Measurements from ENCODE around the gene ARNT2.

ARNT2 gene

DNA sequence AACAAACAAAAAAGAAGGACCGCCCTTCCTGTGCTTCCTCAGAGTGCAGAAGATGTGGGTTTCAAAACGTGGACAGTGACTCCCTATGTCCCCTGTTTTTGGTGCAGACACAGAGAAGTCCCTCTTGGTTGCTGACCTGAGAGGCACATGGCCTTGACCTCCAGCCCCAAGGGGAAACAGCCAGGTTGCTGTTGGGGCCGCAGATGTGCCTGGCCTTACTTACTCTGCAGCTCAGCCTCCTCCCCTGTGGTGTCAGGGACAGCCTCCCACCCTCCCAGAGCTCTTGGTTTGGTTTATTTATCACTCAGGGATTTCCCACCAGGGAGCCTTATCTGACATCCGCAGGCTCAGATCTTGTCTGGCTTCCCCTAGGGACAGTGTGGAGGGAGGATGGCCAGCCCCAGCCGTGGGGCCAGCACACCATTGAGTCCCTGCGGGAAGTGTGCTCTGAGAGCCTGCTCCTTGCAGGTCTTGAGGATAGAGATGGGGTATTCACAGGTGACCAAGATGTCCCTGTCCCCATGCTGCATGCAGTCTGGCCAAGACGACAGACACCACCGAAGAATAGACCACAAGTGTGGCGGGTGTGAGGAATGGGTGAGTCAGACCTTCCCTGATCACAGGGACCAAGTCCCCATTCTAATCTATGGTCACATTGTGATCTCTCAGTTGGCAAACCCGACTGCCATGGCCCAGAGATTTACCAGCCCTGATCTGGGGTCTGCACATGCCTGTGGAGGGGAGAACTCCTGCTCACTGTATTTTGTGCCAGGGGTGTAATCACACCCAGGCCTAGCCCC is 156.6 kb downstream of the ARNT2 start:
- DNase-seq = no peak

DNA sequence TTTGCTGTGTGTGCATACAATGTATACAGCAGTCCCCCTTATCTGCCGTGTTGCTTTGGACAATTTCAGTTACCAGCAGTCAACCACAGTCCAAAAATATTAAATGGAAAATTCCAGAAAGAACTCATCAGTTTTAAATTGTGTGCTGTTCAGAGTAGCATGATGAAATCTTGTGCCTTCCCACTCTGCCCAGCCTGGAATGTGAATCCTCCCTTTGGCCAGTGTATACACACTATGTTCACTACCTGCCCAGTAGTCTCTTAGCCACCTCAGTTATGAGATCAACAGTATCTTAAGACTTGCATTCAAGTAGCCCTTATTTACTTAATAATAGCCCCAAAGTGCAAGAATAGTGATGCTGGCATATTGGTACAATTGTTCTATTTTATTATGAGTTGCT is 157.3 kb downstream of the ARNT2 start:
- DNase-seq = no peak

DNA sequence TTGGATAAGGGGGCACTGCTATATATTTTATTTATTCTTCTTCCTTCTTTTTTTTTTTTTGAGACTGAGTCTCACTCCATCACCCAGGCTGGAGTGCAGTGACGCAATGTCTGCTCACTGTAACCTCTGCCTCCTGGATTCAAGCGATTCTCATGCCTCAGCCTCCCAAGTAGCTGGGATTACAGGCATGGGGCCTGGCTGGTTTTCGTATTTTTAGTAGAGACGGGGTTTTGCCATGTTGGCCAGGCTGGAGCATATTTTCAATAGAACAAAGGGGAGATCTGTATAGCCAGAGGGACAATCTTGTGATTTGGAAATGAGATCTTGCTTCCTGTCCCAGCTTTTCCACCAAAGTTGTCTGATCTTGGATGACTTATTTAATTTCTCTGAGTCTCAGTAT is 157.9 kb downstream of the ARNT2 start:
- DNase-seq = no peak

DNA sequence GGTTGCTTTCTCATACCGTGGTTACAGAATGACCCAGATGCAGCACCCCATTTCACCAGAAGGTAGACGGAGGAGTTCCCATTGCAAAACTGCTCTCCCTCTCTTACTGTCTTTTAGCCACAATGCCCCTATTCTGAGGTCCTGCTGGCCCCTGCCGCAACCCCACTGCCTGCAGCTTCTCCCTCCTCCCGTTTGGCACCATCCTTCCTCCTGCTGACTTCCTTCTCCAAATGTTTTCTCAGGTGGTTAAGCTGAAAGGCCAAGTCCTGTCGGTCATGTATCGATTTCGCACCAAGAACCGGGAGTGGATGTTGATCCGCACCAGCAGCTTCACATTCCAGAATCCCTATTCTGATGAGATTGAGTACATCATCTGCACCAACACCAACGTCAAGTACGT is 158.7 kb downstream of the ARNT2 start:
- DNase-seq = no peak

DNA sequence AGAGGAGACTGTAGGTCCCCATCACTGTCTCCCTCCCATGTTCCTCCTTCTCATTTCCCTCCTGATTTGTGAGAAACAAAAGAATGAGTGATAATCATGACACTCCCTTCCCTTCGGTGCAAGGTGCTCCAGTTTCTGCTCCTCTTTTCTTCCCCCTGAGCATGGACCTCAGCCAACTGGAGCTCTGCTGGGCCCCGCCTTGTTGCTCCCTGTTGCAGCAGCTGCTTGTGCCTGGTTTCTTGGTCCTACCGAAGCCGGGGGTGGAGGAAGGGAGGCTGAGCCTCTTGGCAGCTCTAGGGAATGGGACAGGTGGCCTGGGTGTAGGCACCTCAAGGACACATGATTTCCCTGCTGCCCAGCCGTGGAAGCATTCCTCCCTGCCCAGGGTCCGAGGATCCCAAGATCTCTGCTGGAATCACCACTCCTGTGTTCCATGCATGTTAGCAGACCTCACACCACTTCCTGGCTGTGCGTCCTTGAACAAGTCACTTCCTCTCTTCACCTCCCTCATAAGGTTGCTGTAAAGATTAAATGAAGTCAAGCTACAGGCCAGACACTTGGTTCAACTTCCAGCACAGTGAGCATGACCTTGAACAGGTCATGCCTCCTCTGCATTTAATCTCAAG is 159.3 kb downstream of the ARNT2 start:
- no peak for DNase-seq

DNA sequence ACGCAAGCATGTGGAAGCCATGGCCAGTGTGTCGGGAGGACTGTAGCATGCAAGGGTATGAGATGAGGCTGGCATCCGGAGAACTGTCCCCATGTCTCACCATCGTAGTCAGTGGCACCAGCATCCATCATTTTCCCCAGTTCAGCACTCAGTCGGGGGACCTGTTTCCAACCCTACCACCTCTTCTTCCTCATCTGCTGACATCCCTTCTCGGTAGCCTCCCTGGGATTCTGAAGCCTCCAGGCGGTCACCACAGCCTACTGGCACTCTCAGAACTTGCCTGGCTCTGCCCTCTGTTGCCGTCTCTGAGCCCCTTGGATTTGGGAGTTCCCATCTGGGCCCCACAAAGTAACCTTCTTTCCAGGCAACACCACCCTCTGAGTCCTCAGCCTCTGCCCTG is 159.9 kb downstream of the ARNT2 start:
- no peak for DNase-seq

DNA sequence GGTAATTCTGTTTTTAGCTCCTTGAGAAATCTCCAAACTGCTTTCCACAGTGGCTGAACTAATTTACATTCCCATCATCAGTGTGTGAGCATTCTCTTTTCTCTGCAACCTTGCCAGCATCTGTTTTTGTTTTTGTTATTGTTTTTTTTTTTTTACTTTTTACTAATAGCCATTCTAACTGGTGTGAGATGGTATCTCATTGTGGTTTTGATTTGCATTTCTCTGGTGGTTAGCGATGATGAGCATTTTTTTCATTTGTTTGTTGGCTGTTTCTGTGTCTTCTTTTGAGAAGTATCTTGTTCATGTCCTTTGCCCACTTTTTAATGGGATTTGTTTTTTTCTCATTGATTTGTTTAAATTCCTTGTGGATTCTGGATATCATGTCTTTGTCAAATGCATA is 161.2 kb downstream of the ARNT2 start:
- DNase-seq = no peak

DNA sequence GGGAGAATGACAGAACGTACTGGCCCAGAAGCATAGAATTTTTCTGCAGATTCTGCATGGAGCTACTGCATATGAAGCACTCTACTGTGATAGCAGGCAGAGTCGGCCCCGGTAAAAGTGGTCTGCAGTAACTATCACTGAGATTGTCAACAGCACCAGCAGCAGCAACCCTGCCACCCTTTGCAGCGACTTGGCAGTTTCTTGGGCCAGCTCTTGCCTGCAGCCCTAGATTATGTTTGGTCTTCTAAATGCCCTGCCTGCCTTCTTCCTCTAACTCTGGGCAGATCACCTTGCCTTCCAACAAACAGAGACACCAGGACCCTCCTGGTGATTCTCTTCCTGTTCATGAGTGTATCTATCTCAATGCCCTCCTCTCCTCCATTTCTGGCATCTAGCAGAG is 161.8 kb downstream of the ARNT2 start:
- no peak for DNase-seq

DNA sequence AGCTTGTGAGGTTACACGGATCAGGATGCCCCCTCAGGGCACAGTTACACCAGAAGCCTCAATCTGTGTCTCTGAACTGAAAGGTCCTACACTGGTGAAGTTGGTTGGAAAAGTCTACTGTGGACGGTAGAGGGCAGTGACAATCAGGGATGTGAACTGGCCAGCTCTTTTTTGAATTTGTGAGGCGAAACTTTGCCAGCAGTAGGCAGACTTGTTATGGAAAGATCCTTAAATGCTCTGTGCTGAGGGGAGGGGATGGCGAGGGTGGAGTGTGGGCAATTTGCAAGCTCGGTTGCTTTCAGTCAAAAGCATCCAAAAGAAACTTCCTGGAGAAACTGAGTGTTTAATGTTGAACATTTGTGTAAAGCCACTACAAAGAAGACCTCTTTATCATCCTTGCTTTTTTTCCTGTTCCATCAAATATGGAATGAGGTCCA is 163.6 kb downstream of the ARNT2 start:
- no peak for DNase-seq

DNA sequence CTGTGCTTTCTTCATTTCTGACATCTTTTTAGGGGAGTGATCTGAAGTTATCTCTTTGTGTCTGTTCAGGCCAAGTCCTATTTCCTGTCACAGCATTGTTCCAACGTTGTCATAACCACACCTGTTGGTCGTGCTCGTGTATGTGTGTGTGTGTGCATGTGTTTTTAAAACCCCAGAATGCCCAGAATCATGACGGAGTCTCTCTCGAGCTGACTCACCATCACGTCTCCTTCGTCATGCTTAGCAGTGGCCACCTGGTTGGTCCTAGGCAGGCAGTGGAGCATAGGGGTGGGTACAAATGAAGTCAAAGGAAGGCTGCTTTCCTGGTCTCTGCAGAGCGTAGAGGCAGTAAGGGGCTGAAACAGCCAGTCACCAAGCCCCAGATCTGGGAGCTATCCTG is 164.1 kb downstream of the ARNT2 start:
- DNase-seq = no peak

DNA sequence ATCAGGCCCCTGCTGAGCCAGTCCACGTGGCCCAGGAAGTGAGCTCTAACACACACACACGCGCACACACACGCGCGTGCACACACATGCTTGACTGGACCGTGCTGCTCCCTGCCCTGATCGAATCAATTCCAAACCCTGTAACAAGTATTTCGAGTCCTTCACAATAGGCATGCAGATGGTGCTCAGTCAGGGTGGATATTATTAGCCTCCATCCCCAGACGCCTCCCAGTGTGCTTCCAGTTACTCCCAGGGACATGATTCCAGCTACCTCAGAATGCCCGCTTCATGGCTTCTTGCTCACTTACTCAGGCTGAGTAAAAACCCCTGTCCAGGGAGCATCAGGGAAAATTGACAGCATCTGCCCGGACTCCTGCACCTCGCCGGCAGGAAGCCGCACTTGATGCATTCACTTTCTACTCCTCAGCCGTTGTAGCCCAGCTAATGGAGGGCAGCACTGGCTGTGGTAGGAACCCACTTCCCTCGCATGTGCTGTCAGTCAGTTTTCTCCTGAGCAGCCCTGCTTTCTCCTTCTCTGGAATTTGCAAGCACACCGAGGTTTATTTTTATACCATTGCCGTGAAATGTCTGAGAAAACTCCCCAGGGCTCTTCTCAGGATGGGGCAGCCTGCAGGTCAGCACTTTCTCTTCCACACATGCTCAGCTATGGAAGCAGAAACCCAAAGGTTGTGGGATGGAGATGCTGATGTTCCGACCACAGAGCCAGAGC is 164.9 kb downstream of the ARNT2 start:
- no peak for DNase-seq

DNA sequence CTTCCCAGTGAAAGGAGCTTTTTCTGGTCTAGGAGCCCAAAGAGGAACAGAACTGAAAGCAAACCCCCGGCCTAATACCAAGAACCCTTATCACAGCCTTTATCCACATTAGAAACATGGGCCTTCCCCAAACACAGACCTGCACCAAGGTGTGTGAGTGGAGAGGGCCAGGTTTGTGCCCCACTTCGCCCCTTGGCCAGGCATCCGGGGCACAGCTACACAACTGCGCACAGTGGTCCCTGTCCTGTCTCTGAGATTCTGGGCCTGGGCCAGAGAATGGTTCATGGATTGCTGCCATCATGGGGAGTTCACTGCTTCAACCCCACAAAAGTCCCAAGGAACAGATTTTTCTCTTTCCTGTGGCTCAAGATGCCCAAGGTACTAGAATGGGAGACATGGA is 165.5 kb downstream of the ARNT2 start:
- no peak for DNase-seq

DNA sequence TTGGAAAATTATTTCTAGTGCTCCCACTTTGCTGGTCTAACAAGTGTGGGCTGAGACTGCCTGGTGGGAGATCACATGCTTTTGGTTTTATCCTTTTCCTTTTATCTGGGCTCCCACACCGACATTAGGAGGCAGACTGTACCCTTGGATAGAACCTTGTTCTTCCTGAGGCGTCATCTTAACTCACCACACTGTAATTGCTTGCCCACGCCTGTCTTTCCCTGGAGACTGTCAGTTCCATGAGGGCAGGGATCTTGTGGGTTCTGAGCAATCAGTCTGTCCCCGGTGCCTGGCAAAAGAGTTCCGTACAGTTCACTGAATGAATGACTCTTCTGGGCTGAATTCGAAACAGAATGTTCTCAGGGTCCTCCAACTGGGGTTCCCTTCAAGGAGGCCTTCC is 166.4 kb downstream of the ARNT2 start:
- no peak for DNase-seq

DNA sequence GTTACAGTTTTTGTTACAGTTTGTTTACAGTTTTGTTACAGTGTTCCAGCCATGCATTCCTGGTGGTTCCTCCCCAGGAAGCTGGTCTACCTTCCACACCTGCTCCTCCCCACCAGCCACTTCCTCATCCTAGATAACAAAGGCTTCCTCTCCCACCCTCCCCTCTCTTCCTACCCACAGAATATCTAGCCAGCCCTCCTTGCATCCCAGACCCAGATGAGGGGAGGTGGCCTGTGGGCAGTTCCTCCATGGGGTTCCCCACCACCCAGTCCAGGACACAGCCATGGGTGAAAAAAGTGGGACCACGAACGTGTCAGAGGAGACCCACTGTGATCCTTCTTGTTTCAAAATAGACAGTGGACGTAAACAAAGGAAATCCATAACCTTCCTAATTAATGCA is 168.2 kb downstream of the ARNT2 start:
- no peak for DNase-seq

DNA sequence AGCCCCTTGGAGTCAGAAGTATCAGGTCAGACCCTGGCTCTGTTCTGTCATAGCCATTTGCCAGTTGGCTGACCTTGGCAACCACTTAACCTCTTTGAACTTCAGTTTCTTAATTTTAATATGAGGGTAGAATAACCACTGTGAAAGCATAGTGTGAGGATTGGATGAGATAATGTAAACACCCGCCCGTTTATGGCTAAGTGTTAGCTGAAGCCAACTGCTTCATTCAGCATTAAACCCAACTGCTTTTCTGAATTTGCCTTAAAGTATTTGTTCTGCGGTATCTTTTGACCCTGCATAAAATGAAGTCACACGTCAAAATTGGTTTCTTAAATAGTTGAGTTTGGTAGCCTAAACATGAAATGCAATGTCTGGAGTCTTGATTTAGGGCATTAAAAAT is 169.4 kb downstream of the ARNT2 start:
- no peak for DNase-seq

DNA sequence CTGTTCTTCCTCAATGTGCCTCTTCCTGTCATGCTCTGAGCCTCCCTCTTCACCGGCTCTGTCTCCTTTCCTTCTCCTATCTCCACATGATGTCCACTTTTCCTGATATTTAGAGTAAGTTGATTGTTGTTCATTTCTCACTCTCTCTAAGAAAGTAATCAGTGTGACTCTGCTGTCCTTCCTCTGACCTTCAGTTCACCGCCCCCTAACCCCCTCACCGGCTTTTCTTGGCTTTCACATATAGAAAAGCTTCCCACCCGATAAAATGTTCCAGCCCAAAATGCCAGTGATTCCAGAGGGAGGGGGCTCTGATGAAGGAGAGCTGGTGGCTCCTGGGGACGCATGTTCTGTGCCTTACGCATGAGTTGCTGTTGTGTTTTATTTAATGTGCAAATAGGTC is 170.4 kb downstream of the ARNT2 start:
- DNase-seq = no peak

DNA sequence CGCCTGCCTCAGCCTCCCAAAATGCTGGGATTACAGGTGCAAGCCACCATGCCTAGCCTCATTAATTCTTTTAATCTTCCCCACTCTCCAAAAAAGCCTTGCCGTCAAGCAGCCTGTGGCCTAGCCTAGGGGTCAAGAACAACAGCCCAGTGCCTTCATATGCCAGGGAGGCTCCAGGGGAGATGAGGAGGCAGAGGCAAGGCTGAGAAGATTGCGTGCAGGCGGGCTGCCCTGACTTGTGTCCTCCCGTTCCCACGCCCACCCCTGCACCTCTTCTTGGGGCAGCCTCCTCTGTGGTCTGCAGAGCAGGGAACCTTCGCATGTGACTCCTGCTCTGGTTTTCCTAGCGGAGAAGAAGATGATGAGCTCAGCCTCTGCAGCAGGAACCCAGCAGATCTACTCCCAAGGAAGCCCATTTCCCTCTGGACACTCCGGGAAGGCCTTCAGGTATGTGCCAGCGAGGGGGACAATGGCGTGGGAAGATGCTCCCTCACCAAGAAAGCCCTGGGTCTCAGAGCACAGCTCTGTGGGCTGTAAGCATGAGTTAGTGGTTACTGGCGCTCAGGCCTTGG is 172.4 kb downstream of the ARNT2 start:
- DNase-seq = no peak

DNA sequence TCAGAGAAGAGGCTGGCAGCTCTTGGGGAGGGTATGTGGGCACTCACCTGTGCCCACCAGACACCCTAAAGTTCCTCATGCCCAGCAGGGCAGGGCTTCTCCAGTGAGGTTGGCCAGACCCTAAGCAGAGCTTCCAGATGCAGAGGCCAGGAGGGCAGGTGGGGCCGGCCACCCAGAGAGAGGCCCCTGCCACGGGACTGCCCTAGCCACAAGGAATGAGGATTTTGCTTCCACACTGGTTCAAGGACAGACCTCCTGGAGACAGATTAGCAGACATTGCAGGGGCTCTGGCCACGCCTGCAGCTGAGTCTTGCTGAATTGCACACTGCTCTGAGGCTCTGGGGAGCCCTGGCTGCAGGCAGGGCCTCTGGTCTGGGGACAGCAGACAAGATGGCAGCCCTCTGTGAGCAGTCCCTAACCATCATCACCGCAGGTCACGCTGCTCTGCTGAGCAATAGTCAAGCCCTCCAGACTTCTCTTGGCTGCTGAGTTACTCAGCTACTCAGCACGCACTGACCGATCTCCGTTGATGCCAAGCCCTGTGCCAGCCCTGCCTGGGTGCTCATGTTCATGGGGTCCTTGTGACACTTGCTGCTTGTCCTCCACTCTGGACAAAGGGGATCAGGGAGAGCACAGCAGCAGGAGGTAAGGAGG is 173.5 kb downstream of the ARNT2 start:
- no peak for DNase-seq

DNA sequence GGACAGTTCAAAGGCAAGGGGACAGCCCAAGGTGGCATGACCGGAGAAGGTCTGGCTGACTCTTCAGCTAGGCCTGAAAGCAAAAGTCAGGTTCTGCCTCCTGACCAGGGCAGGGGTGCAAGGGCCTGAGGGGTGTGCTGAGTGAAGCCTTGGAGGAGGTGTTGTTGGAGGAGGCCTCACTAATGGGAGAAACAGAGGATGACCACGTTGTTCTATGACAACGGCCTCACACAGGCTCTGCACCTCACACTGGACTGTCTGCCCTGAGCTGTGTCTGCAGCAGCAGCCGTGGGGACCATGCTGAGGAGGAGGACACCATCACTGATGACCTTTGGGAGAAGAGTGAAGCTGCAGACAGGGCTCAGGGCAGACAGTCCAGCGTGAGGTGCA is 174.0 kb downstream of the ARNT2 start:
- DNase-seq = no peak

DNA sequence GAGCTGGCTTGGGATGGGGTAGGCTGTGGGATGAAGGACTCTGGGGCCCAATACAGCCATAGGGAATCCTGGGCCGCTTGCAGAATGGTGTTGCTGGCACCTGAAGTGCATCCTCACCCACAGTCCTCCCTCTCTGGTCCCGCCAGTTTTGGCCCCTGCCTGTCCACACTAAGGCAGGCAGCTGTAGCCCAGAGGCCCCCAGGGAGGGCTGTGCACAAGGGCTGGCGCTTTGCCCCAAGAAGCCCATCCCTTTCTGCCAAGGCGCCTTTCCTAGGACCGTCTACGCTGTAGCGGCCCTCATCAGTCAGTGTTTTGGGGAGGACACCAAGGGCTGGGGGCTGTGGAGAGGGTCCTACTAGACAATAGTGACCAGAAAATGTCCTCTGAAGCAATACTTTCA is 174.7 kb downstream of the ARNT2 start:
- no peak for DNase-seq

DNA sequence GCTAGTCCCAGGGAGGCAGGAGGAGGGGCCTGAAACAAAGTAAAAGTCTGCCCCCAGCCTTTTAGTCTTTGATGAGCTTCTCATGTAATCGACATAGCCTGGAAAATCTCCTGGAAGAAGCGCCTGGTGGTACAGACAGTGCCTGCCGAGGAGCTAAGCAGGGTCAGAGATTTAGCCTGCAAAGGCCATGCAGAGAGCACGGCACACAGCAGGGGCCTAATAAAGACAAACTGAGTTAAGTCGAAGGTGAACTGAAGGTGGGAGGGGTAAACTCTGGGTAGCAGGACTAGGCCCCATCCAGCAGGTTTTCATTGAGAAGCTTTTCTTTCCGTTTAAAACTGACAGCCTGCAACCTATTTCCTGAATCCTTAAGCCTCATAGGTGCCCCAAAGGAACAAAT is 175.4 kb downstream of the ARNT2 start:
- no peak for DNase-seq

DNA sequence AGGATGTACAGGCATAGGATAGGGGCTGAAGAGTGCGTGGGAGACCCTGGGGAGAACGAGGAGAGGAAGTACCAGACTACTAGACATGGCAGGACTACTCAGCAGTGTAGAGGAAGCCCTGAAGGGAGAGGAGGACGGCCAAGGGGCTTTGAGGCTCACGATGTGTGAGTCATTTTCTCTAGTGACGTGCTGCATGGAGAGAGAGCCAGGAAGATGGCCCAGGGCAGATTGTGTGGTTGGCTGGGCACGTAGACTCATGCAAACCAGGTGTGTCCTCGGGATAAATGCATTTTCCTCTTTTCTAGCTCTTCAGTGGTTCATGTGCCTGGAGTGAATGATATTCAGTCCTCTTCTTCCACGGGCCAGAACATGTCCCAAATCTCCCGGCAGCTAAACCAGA is 175.9 kb downstream of the ARNT2 start:
- DNase-seq = peak; percentile 7

DNA sequence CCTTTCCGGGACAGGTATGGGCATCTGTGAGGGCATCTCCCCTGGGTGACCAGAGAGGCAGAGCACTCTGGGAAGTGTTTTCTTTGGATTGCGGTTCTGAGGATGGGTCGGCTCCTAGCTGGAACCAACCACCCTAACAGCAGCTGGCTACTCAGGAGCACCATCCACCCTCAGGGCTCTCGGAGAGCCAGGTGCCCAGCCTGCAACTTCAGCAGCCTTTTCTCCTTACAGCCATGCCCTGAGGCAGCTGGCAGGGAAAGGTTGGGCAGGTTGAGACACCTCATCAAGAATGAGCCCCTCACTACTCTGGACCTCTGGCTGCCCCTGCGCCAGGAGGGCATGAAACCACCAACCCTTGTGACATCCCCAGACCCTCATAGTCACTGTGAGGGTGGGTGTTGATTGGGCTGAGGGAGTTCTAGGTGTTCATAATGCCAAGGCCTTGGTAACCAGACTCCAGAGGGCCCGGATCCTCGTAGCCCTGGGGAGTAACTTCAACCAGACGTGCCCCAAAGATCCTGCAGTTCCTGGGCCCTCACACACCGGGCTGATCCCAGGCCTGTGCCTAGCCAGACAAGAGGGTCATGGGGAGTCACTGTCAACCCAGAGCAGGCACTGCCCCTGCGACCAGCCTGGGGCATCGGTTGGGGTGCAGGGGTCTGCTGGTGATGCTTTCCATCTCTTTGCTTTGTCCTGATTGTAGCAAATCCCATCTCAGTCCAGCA is 176.5 kb downstream of the ARNT2 start:
- no peak for DNase-seq
